Inferior parietal cortex (tissue), 1 donor: Measurements from ENCODE around the gene SV2B.

Source experiments
- DNase-seq: peaks from one replicate; pipeline ENCODE4 v3.0.0-alpha.2; 2016; ENCODE audit errors: extremely low spot score

SV2B gene

DNA sequence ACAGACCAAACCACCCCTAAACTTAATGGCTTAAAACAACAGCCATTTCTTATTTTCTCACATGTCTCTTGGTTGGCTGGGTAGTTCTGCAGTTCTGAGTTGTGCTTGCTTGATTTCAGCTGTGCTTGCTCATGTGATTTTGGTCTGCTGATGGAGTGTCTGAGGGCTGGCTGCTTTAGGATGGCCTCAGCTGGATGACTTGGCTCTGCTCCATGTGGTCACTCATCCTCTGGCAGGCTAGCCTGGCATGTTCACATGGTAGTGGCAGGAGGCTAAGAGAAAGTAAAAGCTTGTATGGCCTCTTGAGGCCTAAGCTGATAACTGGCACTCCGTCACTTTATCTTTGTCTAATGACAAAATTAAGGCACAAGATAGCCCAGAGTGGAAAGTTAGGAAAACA is 4.1 kb downstream of the SV2B start:
- peak; percentile 78 for DNase-seq

- DNase-seq, result no peak
Observed at GRCh38 chr15:91108421-91108820, 8.4 kb downstream of the SV2B start.

DNA sequence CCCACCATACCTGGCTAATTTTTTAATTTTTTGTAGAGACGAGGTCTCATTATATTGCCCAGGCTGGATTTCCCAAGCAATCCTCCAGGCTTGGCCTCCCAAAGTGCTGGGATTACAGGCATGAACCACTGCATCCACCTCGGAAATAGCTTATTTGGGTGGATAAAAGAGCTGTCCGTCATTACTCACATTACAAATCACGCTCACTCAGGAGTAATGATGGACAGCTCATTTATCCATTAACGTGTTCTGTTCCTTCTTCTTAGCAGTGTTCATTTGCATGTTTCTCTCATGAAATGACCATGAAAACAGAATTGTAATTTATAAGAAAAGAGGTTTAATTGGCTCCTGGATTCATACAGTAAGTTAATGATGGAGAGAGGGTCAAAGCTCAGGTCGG is 9.8 kb downstream of the SV2B start:
- no peak for DNase-seq

GRCh38 chr15:91110407-91110806 is 10.3 kb downstream of the SV2B start:
- DNase-seq, result no peak

GRCh38 chr15:91113030-91113429 is 13.0 kb downstream of the SV2B start:
- no peak for DNase-seq

DNA sequence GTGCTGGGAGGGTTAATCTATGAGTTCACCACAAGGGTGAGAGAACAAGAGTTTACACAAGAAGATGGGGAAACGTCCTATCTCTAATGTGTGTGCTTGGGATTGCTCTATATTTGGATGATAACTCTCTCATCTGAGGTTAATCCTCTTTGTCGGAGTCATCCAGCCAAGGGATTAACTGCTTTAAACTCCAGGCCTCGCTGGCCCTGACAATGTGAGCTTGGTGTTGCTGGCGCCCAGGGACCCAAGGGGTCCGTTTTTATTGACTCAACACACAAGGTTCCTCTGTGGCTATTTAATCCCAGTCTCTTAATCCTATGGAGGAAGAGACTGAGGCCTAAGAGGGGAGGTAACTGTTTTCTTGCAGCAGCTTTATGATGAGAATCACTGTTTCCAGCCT is 14.2 kb downstream of the SV2B start:
- no peak for DNase-seq

- no peak for DNase-seq
Observed at GRCh38 chr15:91116113-91117067, 16.3 kb downstream of the SV2B start.

- no peak for DNase-seq
Observed at GRCh38 chr15:91117375-91117774, 17.3 kb downstream of the SV2B start.

- no peak for DNase-seq
Observed at GRCh38 chr15:91118817-91119590, 18.9 kb downstream of the SV2B start.

GRCh38 chr15:91122296-91122695 is 22.2 kb downstream of the SV2B start:
- DNase-seq, result no peak

GRCh38 chr15:91124132-91124531 is 24.1 kb downstream of the SV2B start:
- peak; percentile 36 for DNase-seq

DNA sequence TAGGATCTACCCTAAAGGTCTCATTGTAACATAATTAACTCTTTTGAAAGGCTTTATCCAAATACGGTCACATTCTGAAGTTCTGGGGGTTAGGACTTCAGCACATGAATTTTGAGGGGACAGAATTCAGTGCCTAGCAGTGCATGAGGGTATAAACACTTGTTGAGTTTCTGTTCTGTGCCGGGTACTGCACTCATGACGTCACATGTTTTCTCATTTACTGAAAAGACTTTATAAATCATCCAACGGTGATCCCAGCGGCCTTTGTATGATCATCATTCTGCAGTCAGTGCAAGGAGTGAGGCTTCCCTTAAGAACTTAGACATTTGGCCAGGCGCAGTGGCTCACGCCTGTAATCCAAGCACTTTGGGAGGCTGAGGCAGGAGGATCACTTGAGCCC is 25.1 kb downstream of the SV2B start:
- no peak for DNase-seq

DNA sequence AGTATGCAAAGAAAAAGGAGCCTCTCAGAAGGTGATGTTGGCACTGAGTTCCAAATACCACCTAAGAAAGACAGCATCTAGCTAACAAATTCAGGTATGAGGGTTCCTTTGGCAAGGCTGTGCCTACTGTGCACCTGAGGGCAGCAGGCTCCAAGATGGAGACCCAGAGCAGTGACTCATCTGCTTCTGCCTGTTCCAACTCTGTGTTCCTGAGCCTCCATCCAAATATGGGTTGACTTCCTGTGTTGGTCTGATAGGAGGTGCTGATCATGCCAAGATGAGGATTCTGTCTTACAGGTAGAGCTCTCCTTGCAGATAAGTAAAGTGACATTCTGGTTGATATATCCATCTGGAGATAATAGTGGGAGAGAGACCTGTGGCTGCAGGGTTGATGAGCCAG is 26.0 kb downstream of the SV2B start:
- no peak for DNase-seq

GRCh38 chr15:91127236-91127955 is 27.3 kb downstream of the SV2B start:
- DNase-seq, result no peak

DNA sequence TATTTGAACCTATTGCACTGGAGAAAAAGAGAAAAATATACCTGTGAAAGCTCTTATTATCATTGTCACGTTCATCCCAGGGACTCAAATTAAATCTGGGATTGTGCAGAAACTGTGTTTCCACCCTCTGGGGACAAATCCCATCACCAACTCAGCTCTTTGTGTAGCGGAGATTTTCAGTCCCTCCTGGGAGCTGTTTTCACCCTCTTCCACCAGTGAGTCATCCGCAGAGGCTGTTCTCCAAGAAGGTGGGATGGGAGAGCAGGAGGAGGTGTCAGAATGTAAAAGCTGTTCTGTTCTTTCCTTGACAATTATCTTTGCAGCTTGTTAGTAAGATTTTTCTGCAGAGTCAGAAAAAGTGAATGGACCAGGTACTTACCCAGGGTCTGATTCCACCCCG is 28.0 kb downstream of the SV2B start:
- DNase-seq, result no peak

DNA sequence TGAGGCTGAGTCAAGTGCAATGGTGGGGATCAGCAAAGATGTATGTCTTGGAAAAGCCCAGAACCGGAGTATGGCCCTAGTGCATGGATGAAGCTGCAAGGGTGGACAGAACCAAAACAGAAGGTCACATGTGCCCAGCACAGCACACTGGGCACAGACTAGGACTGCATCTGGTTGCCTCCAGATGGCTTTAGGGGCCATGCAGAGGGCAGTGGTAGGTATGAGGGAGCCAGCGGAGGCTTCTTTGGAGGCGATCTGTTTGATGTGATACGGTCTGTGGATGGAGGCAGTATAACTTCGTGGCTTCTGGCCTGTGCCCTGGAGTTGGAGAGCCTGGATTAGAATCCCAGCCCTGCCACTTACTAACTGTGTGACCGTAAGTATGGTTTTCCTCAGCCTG is 29.4 kb downstream of the SV2B start:
- no peak for DNase-seq

GRCh38 chr15:91132079-91132478 is 32.0 kb downstream of the SV2B start:
- DNase-seq, result no peak

DNA sequence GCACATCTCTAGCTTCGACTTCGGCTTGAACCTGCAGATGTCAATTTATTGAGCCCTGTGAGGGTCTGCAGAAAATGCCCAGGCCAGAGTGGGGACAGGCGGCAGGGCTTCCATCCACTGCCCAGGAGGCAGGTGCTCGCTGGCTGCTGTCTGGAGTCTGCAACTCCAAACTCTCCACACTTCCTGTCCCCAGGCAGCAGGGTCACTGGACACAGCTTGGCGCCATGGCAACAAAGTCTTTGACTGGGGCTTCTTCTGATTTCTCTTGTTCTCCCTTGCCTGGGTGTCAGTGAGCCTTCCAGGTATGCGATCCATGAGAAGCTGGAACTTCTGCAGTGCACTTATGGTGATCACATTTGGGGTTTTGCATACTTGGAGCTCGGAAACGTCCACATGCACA is 33.5 kb downstream of the SV2B start:
- DNase-seq, result no peak

DNA sequence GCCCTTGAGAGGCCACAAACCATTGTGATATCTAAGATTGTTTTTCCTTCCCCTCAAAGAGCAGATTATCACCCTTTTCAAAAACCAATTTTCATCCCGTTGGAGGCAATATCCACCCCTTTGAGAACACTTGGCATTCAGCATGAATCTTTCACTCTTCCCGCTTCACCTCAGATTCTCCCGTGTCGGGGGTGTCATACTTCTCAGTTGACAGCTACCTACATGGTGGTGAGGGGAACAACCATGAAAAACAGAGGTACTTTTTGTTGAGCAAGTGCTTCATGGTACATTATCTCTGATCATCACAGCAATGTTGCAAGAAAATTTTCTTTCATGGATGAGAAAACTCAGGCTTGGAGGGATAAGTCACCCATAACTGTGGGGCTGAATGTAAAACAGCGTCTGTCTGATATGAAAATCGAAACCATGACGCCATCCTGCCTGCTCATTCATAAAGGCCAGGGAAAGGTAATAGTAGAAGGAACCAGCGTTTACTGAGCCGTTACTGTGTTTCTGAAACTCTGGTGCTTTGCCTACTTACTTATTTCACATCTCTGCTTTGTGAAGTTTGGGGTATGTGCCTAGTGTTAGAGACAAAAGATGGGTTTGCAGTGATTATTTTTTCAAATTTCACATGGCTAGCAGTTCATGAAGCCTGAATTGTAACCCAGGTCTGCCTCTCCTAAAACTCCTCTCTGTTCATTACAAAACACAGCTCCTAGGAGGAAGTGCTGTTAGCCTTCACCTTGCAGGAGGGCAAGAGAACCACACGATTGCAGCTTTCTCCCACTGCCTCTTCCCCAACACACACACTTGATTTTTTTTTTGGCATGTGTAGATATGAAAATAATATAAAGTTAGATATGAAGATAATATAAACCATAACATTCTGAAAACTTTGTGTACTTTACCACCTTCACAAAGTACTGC is 35.4 kb downstream of the SV2B start:
- DNase-seq, result no peak

DNA sequence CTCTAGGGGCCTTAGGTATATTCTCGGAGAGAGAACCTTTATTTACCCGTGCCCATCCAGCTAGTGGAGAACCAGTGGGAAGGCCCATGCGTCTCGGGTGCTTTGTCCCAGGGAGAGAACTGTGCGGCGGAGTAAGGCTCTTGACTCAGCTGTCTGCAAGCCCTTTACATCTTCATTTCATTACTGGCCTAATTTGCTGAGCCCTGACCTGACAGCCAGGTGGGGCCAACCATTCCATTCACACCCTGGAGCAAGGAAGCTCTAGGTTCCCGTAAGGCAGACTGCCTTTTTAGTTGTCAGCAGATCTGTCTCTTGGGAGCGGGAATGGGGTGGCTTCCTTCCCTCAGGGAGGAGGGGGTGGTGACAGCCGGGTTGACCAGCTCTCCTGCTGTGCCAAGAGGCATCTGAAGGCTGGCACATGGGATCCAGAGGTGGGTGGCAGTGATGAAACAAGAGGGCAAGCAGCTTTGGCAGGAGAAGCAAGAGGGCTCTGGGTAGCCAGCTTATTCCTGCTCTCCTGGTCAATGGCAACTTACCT is 36.4 kb downstream of the SV2B start:
- no peak for DNase-seq

GRCh38 chr15:91140601-91141000 is 40.5 kb downstream of the SV2B start:
- no peak for DNase-seq
